Measurements from ENCODE around the gene FEM1C. TPM values are rescaled to one million over a fixed set of nuclear protein-coding genes. Genes with fewer than 3 reads are reported as not detected.

FEM1C gene
- total and polyA plus RNA-seq, 9 of the 15 experiments (the other 6 are each of a cell fraction or from before 2014, with no cell fraction given) = 1.4 to 9.3 (median 4.3) TPM

- 0% methylated on average over 4 of the region's 4 CpGs for WGBS (ENCODE audit: insufficient coverage, low coverage, missing lambda C conversion rate)
- FAIRE-seq = no peak
- Histone ChIP-seq H3K9me3 (replicated peaks; ENCODE audit: control insufficient read depth, insufficient read depth, low read depth, low read length) (no peaks in the 10 kb centered on the region), H3K27ac (ENCODE audit: extremely low read depth, low read depth, low read length) (no peak overlapping the region), H3K9ac (ENCODE audit: insufficient read depth in 1 of 2, low read depth in 2 of 2, low read length in 2 of 2) (no peak overlapping the region), H3K79me2 (ENCODE audit: control insufficient read depth, insufficient read depth, low read length) (no peaks in the 10 kb centered on the region), H3K4me3 (no peak overlapping the region), H3K9me1 (ENCODE audit: control insufficient read depth, insufficient read depth, low read length) (no peaks in the 10 kb centered on the region), H3K4me1 (replicated peaks in 1 of 2; ENCODE audit: control insufficient read depth in 2 of 2, insufficient read depth in 2 of 2, low read length in 2 of 2) (no peaks in the 10 kb centered on the region), H3K27me3 (ENCODE audit: control insufficient read depth in 2 of 2, insufficient read depth in 2 of 2, low read length in 2 of 2) (peaks cover 0 to 5% of the 10 kb centered on the region in 2 experiments; a peak in 2 of 5 replicates), H3K4me2 (ENCODE audit: insufficient read depth, low read length) (no peak overlapping the region), H3K36me3 (ENCODE audit: control insufficient read depth, insufficient read depth, low read length) (no peaks in the 10 kb centered on the region), H4K20me1 (replicated peaks; ENCODE audit: control insufficient read depth, insufficient read depth, low read length) (no peaks in the 10 kb centered on the region), H2AFZ (ENCODE audit: low read depth, low read length) (no peak overlapping the region)
- ChIA-PET POLR2A (no interaction called here), CTCF (ENCODE audit: low intra/inter-chr PET ratio) (no interaction called here)
- DNase-seq (ENCODE audit: extremely low read depth in 1 of 4, low spot score in 3 of 4) = no peak
- BruUV-seq (replicated peaks) = no TSS peak
- no peak for ATAC-seq
- in situ Hi-C loops (cut with MboI) = no loop called here
- intact Hi-C loops (cut with micrococcal nuclease) = no loop called here
- TF ChIP-seq SNIP1 (IDR thresholded peaks at IDR 0.05; ENCODE audit: low read depth) (no peak), CTBP1 (IDR thresholded peaks at IDR 0.05; ENCODE audit: borderline replicate concordance) (no peak), GATAD2A (IDR thresholded peaks at IDR 0.05) (no peak), SIN3B (IDR thresholded peaks at IDR 0.05; ENCODE audit: low read depth) (no peak), NCOA1 (IDR thresholded peaks at IDR 0.05; ENCODE audit: low read depth) (no peak), NCOA6 (IDR thresholded peaks at IDR 0.05) (no peak), SMARCA5 (IDR thresholded peaks at IDR 0.05) (no peak), CHAMP1 (IDR thresholded peaks at IDR 0.05) (no peak), ETS2 (tag; IDR thresholded peaks at IDR 0.05; ENCODE audit: borderline replicate concordance, poor library complexity, severe bottlenecking) (no peak), DLX4 (CRISPR knock-in tag; IDR thresholded peaks at IDR 0.05) (no peak), PCBP1 (IDR thresholded peaks at IDR 0.05; ENCODE audit: low read depth, low read length, poor library complexity, severe bottlenecking) (no peak), ZNF76 (CRISPR knock-in tag; IDR thresholded peaks at IDR 0.05; ENCODE audit: borderline replicate concordance) (no peak), ZBED1 (IDR thresholded peaks at IDR 0.05) (no peak)
- TF ChIP-seq, protein P1, sequence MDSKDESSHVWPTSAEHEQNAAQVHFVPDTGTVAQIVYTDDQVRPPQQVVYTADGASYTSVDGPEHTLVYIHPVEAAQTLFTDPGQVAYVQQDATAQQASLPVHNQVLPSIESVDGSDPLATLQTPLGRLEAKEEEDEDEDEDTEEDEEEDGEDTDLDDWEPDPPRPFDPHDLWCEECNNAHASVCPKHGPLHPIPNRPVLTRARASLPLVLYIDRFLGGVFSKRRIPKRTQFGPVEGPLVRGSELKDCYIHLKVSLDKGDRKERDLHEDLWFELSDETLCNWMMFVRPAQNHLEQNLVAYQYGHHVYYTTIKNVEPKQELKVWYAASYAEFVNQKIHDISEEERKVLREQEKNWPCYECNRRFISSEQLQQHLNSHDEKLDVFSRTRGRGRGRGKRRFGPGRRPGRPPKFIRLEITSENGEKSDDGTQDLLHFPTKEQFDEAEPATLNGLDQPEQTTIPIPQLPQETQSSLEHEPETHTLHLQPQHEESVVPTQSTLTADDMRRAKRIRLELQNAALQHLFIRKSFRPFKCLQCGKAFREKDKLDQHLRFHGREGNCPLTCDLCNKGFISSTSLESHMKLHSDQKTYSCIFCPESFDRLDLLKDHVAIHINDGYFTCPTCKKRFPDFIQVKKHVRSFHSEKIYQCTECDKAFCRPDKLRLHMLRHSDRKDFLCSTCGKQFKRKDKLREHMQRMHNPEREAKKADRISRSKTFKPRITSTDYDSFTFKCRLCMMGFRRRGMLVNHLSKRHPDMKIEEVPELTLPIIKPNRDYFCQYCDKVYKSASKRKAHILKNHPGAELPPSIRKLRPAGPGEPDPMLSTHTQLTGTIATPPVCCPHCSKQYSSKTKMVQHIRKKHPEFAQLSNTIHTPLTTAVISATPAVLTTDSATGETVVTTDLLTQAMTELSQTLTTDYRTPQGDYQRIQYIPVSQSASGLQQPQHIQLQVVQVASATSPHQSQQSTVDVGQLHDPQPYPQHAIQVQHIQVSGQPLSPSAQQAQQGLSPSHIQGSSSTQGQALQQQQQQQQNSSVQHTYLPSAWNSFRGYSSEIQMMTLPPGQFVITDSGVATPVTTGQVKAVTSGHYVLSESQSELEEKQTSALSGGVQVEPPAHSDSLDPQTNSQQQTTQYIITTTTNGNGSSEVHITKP (IDR thresholded peaks at IDR 0.05; ENCODE audit: partially characterized antibody) = no peak
Observed at GRCh38 chr5:115480271-115480670, 64.3 kb downstream of the FEM1C start.
